Measurements from ENCODE around the gene BABAM2. TPM values are rescaled to one million over a fixed set of nuclear protein-coding genes. Genes with fewer than 3 reads are reported as not detected.

Gene BABAM2
- total RNA-seq, 1 donor from 2014 or later, result 28.5 TPM

DNA sequence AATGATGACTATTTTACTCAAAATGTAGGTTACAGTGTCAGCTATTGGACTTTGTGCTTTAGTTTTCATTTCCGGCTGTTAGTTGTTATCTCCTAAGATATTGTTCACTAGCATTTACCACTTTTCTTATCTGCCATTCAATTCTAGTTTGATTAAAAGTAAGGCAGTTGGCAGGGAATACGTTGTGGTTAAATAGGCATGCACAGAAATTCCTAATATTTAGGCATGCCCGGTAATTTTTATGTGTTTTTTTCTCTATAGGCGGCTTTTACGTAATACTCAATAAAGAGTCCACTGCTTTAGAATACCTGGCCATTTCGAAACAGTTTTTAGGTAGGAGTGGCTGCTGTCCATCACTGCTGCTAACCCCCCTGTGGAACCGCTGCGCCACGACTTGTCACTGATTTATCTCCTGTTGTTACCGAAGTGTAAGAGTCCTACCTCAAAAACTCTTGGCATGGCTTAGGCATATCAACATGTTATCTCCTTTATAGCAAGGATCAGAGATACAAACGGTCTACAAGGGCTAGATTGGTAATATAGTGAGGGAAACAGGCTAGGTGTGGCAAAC lies 39.5 kb downstream of the BABAM2 start:
- H3K36me3 Mint-ChIP-seq (ENCODE audit: low read depth, unreplicated experiment), result peaks cover 7% of the 10 kb centered on the region
- peaks cover 2% of the 10 kb centered on the region for H3K27me3 Mint-ChIP-seq (ENCODE audit: low read depth, unreplicated experiment)
- Histone ChIP-seq H3K9ac (ENCODE audit: low read length) (no peak overlapping the region), H3K4me3 (ENCODE audit: insufficient read depth, low read depth, low read length) (no peak overlapping the region), H3K4me2 (ENCODE audit: low read length) (no peak overlapping the region), H2AFZ (ENCODE audit: low read depth, low read length) (no peak overlapping the region), H4K20me1 (ENCODE audit: insufficient read depth, low read length) (no peaks in the 10 kb centered on the region), H3K27ac (ENCODE audit: low read depth, low read length) (no peak overlapping the region), H3K9me3 (ENCODE audit: insufficient read depth, low read depth, low read length) (no peaks in the 10 kb centered on the region), H3K27me3 (ENCODE audit: insufficient read depth, low read length) (no peaks in the 10 kb centered on the region), H3K4me1 (ENCODE audit: insufficient read depth, low read length) (peaks cover 9% of the 10 kb centered on the region), H3K36me3 (ENCODE audit: insufficient read depth, low read length) (no peaks in the 10 kb centered on the region), H3K79me2 (ENCODE audit: insufficient read depth, low read length) (no peaks in the 10 kb centered on the region)
- H3K4me1 Mint-ChIP-seq (ENCODE audit: low read depth, unreplicated experiment), result peaks cover 22% of the 10 kb centered on the region
- no peak overlapping the region for H3K4me3 Mint-ChIP-seq (ENCODE audit: unreplicated experiment)
- no peak overlapping the region for H3K27ac Mint-ChIP-seq (ENCODE audit: unreplicated experiment)
- DNase-seq (ENCODE audit: low read depth), result peak; percentile 18
- H3K9me3 Mint-ChIP-seq (ENCODE audit: unreplicated experiment), result peaks cover 2% of the 10 kb centered on the region
- FAIRE-seq, result no peak
- TF ChIP-seq, protein P1, sequence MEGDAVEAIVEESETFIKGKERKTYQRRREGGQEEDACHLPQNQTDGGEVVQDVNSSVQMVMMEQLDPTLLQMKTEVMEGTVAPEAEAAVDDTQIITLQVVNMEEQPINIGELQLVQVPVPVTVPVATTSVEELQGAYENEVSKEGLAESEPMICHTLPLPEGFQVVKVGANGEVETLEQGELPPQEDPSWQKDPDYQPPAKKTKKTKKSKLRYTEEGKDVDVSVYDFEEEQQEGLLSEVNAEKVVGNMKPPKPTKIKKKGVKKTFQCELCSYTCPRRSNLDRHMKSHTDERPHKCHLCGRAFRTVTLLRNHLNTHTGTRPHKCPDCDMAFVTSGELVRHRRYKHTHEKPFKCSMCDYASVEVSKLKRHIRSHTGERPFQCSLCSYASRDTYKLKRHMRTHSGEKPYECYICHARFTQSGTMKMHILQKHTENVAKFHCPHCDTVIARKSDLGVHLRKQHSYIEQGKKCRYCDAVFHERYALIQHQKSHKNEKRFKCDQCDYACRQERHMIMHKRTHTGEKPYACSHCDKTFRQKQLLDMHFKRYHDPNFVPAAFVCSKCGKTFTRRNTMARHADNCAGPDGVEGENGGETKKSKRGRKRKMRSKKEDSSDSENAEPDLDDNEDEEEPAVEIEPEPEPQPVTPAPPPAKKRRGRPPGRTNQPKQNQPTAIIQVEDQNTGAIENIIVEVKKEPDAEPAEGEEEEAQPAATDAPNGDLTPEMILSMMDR (IDR thresholded peaks at IDR 0.05; ENCODE audit: insufficient read depth, low read depth, low read length), result no peak
- no peak for TF ChIP-seq EZH2 (IDR thresholded peaks at IDR 0.05; ENCODE audit: insufficient read depth, low read length)

DNA sequence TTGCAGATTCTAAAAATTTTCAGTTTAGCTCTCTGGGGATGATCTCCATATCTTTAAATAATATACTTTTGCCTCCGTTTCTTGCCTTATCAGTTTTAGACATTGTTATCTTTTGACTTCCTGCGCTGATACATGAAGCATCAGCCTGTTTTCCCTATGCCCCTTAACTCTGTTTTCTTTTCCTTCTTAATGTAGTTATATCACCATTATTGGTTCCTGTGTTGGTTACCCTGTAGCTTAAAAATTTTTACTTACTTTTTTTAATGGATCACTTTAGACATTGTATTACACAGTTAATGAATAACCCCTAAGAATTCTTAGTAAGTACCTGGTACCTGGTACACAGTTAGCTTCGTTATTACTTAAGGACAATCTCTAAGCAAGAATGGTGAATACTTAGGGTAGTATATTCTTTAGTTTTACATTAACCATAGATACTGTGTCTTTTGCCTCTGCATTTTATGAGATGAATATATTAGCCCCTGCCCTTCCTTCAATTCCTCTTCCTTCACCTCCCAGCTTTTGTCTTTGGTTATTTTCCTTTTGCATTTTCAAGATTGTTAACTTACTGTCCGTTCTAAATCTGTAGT lies 40.9 kb downstream of the BABAM2 start:
- Mint-ChIP-seq H3K27ac (ENCODE audit: unreplicated experiment) (peak overlapping the region; percentile 3), H3K27me3 (ENCODE audit: low read depth, unreplicated experiment) (no peaks in the 10 kb centered on the region), H3K4me3 (ENCODE audit: unreplicated experiment) (no peak overlapping the region), H3K36me3 (ENCODE audit: low read depth, unreplicated experiment) (peaks cover 2% of the 10 kb centered on the region), H3K4me1 (ENCODE audit: low read depth, unreplicated experiment) (peaks cover 18% of the 10 kb centered on the region), H3K9me3 (ENCODE audit: unreplicated experiment) (no peaks in the 10 kb centered on the region)
- Histone ChIP-seq H3K36me3 (ENCODE audit: insufficient read depth, low read length) (no peaks in the 10 kb centered on the region), H3K9me3 (ENCODE audit: insufficient read depth, low read depth, low read length) (no peaks in the 10 kb centered on the region), H4K20me1 (ENCODE audit: insufficient read depth, low read length) (no peaks in the 10 kb centered on the region), H3K27ac (ENCODE audit: low read depth, low read length) (no peak overlapping the region), H3K79me2 (ENCODE audit: insufficient read depth, low read length) (no peaks in the 10 kb centered on the region), H2AFZ (ENCODE audit: low read depth, low read length) (no peak overlapping the region), H3K4me3 (ENCODE audit: insufficient read depth, low read depth, low read length) (no peak overlapping the region), H3K4me1 (ENCODE audit: insufficient read depth, low read length) (peaks cover 9% of the 10 kb centered on the region), H3K9ac (ENCODE audit: low read length) (no peak overlapping the region), H3K4me2 (ENCODE audit: low read length) (no peak overlapping the region), H3K27me3 (ENCODE audit: insufficient read depth, low read length) (no peaks in the 10 kb centered on the region)
- TF ChIP-seq, protein P1 (IDR thresholded peaks at IDR 0.05; ENCODE audit: insufficient read depth, low read depth, low read length), result no peak
- TF ChIP-seq EZH2 (IDR thresholded peaks at IDR 0.05; ENCODE audit: insufficient read depth, low read length), result no peak
- DNase-seq (ENCODE audit: low read depth) (no peak), FAIRE-seq (no peak)

DNA sequence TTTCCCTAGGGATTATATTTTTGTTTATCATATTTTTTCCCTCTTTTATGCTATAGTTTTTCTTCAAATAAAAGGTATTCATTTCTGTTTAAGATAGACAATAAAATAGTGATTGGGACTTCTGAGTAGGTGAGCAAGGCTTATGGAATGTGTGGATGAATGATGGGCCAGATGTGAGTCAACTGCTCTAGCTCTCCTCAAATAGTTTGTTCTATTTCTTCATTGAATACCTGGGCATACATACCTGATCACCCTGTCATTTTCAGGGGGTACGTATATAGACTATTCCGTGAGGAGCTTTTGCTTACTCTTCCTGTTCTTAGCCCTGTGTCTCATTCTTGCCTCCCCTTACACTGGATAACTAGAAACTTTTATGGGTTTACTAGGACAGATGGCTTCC lies 41.9 kb downstream of the BABAM2 start:
- peaks cover 18% of the 10 kb centered on the region for H3K4me1 Mint-ChIP-seq (ENCODE audit: low read depth, unreplicated experiment)
- no peak overlapping the region for H3K9ac ChIP-seq (ENCODE audit: low read length)
- H3K79me2 ChIP-seq (ENCODE audit: insufficient read depth, low read length), result no peaks in the 10 kb centered on the region
- FAIRE-seq (no peak), DNase-seq (ENCODE audit: low read depth) (peak; percentile 83)
- no peak overlapping the region for H3K4me3 ChIP-seq (ENCODE audit: insufficient read depth, low read depth, low read length)
- peaks cover 9% of the 10 kb centered on the region for H3K4me1 ChIP-seq (ENCODE audit: insufficient read depth, low read length)
- H3K4me3 Mint-ChIP-seq (ENCODE audit: unreplicated experiment), result no peak overlapping the region
- H3K27me3 ChIP-seq (ENCODE audit: insufficient read depth, low read length), result no peaks in the 10 kb centered on the region
- no peak overlapping the region for H2AFZ ChIP-seq (ENCODE audit: low read depth, low read length)
- peak overlapping the region; percentile 3 for H3K27ac Mint-ChIP-seq (ENCODE audit: unreplicated experiment)
- no peaks in the 10 kb centered on the region for H4K20me1 ChIP-seq (ENCODE audit: insufficient read depth, low read length)
- H3K27ac ChIP-seq (ENCODE audit: low read depth, low read length), result no peak overlapping the region
- H3K27me3 Mint-ChIP-seq (ENCODE audit: low read depth, unreplicated experiment), result no peaks in the 10 kb centered on the region
- no peak for TF ChIP-seq EZH2 (IDR thresholded peaks at IDR 0.05; ENCODE audit: insufficient read depth, low read length)
- TF ChIP-seq, protein P1 (IDR thresholded peaks at IDR 0.05; ENCODE audit: insufficient read depth, low read depth, low read length), result no peak
- H3K36me3 ChIP-seq (ENCODE audit: insufficient read depth, low read length), result no peaks in the 10 kb centered on the region
- H3K36me3 Mint-ChIP-seq (ENCODE audit: low read depth, unreplicated experiment), result peaks cover 2% of the 10 kb centered on the region
- peak overlapping the region; percentile 15 for H3K4me2 ChIP-seq (ENCODE audit: low read length)
- H3K9me3 ChIP-seq (ENCODE audit: insufficient read depth, low read depth, low read length), result no peaks in the 10 kb centered on the region
- no peaks in the 10 kb centered on the region for H3K9me3 Mint-ChIP-seq (ENCODE audit: unreplicated experiment)
